Adrenal gland (tissue), 12 donors: ENCODE measurements around the gene THADA. TPM values are rescaled to one million over a fixed set of nuclear protein-coding genes. Genes with fewer than 3 reads are reported as not detected.

Source experiments
- DNase-seq, 7 donors: peaks; one replicate each; pipeline ENCODE4 v3.0.0-alpha.2; 2019 to 2020
- H3K27ac ChIP-seq, 5 donors: fragments of 200-600 bp; sonication (generic) in 4 of 5; 1 replicate in 3 of 5; 2 replicates in 2 of 5; pipeline versions ENCODE4 v1.5.1 to v1.8.0; 2016 to 2020; ENCODE audit warnings: mild to moderate bottlenecking in 1 of 5
- H3K27me3 ChIP-seq: fragments of 200-600 bp; 2 replicates; pipeline ENCODE4 v1.8.0; 2021
- H3K36me3 ChIP-seq, 2 donors: fragments of 200-600 bp; replicated peaks in 1 of 2; 1 replicate in 1 of 2; 2 replicates in 1 of 2; pipeline versions ENCODE4 v1.5.1 to v1.8.0; 2018 to 2022
- H3K4me1 ChIP-seq, 2 donors: fragments of 200-600 bp; replicated peaks in 1 of 2; 1 replicate in 1 of 2; 2 replicates in 1 of 2; pipeline versions ENCODE4 v1.5.1 to v1.8.0; 2018 to 2021
- H3K4me3 ChIP-seq, 4 donors: fragments of 200-600 bp; sonication (generic) in 3 of 4; one replicate each; pipeline ENCODE4 v1.5.1; 2016 to 2018
- H3K9me3 ChIP-seq, 3 donors: fragments of 200-600 bp; sonication (generic) in 1 of 3; replicated peaks in 1 of 3; 1 replicate in 2 of 3; 2 replicates in 1 of 3; pipeline versions ENCODE4 v1.5.1 to v1.8.0; 2016 to 2021
- CTCF ChIP-seq, 6 experiments: fragments of 450-650 bp in 4 of 6; fragments of 200-600 bp in 2 of 6; sonication (generic) in 1 of 6; IDR thresholded peaks; 1 replicate in 5 of 6; 2 replicates in 1 of 6; pipeline versions ENCODE4 v1.5.1 to v1.8.0; 2016 to 2021; ENCODE audit warnings: antibody characterized with exemption in 6 of 6, mild to moderate bottlenecking in 2 of 6, moderate library complexity in 1 of 6
- POLR2A ChIP-seq, 2 donors: fragments of 450-650 bp; IDR thresholded peaks; one replicate each; pipeline ENCODE4 v1.6.1; 2017; ENCODE audit warnings: antibody characterized with exemption in 2 of 2, mild to moderate bottlenecking in 2 of 2, moderate library complexity in 1 of 2
- WGBS, 4 donors: extraction: QIAGEN DNeasy Blood & Tissue Kit in 2 of 4; methylation state at CpG; one replicate each; pipeline versions ENCODE4 v1.1.5 to v1.1.7; 2013 to 2017; 5-methylcytosine and 5-hydroxymethylcytosine counted together
- intact Hi-C, 2 donors: fragments of 100-400 bp; cut with DNase I; formaldehyde crosslinking; loops; one replicate each; pipeline versions ENCODE4 v1.14.1 to v1.15.0; 2022 to 2023
- polyA plus RNA-seq, 3 donors: library from polyadenylated mRNA; stranded (reverse); fragments of 200-250 nt in 2 of 3; fragments of 350-450 nt in 1 of 3; fragmentation: Illumina TruSeq in 1 of 3; extraction: RNeasy Lipid Tissue Mini Kit (QIAGEN cat#74804) in 1 of 3; gene quantifications; one replicate each; pipeline ENCODE4 v1.2.3, GENCODE V29; 2013 to 2014
- total RNA-seq, 9 donors: library from RNA; depleted of rRNA in 4 of 9; stranded (reverse); fragments of >200 nt in 4 of 9; fragments of 120-200 nt in 1 of 9; fragmentation: NEBNext Ultra II Directional in 1 of 9; extraction: Animal tissue kit (Norgen Biotek cat#: 25700) in 1 of 9; gene quantifications; one replicate each; pipeline versions ENCODE4 v1.1.0 to v1.2.4, GENCODE V29; 2013 to 2023
- donor health status: healthy with polysubstance abuse.
- donor health status: Bipolar disorder and iron deficiency.
- donor health status: DM: yes; HTN: yes; CAD: no.
- donor health status: DM: no; HTN: no; CAD: no.
- donor health status: DM: no; HTN: no; CAD: no.
- donor health status: DM: yes; HTN: yes; CAD: no.

THADA gene
- total and polyA plus RNA-seq, 12 donors, result 14.1 to 38.4 (median 25.4) TPM

GRCh38 chr2:43225093-43225787, 370.6 kb downstream of the THADA start:
- 0% methylated on average over 1 to 74 of the region's 74 CpGs for WGBS, 4 donors
- TF ChIP-seq CTCF (IDR thresholded peaks at IDR 0.05) (peak in 1 of 6 experiments; percentile 9), POLR2A (IDR thresholded peaks at IDR 0.05) (peak in 1 of 2 donors; percentile 5)
- intact Hi-C loops, result loop anchor here (5.0 to 10.0 kb wide), 3 partner anchors 90 to 390 kb away; no protein-coding TSS in a partner anchor
- Histone ChIP-seq H3K27me3 (no peaks in the 10 kb centered on the region), H3K4me3 (peak overlapping the region; percentile 88 to 96 (median 90)), H3K4me1 (peaks cover 38 to 49% of the 10 kb centered on the region in 2 donors), H3K27ac (peak overlapping the region; percentile 98 to 100 (median 99)), H3K36me3 (peaks cover 0 to 39% of the 10 kb centered on the region in 2 donors), H3K9me3 (no peaks in the 10 kb centered on the region)
- peak; percentile 56 to 78 (median 66) for DNase-seq

GRCh38 chr2:43224571-43225092, 371.2 kb downstream of the THADA start:
- WGBS, 4 donors, result 0 to 1% (median 0%) methylated on average over 16 to 74 of the region's 74 CpGs

GRCh38 chr2:43224131-43224570, 371.7 kb downstream of the THADA start:
- intact Hi-C loops, result loop anchor here (10.0 kb wide), 2 partner anchors 89 to 389 kb away; no protein-coding TSS in a partner anchor

More at GRCh38 chr2:43224571-43225092, 371.2 kb downstream of the THADA start:
- peak overlapping the region; percentile 28 to 96 (median 88) for H3K4me3 ChIP-seq
- H3K27me3 ChIP-seq, result no peaks in the 10 kb centered on the region
- H3K27ac ChIP-seq, result peak overlapping the region; percentile 98 to 100 (median 99)
- peaks cover 40 to 51% of the 10 kb centered on the region in 2 donors for H3K4me1 ChIP-seq
- TF ChIP-seq CTCF (IDR thresholded peaks at IDR 0.05), result no peak
- no peak for TF ChIP-seq POLR2A (IDR thresholded peaks at IDR 0.05)
- peak in 1 of 7 donors; percentile 31 for DNase-seq
- intact Hi-C loops, result loop anchor here (5.0 to 10.0 kb wide), 3 partner anchors 90 to 390 kb away; no protein-coding TSS in a partner anchor
- peaks cover 0 to 38% of the 10 kb centered on the region in 2 donors for H3K36me3 ChIP-seq
- H3K9me3 ChIP-seq, result no peaks in the 10 kb centered on the region

More at GRCh38 chr2:43224131-43224570, 371.7 kb downstream of the THADA start:
- 0% methylated on average over 9 to 41 of the region's 41 CpGs for WGBS, 4 donors
- H3K4me3 ChIP-seq, result peak overlapping the region; percentile 28 to 96 (median 88)
- peak overlapping the region; percentile 45 to 100 (median 99) for H3K27ac ChIP-seq
- peaks cover 0 to 38% of the 10 kb centered on the region in 2 donors for H3K36me3 ChIP-seq
- TF ChIP-seq CTCF (IDR thresholded peaks at IDR 0.05) (peak in 4 of 6 experiments; percentile 10 to 27 (median 22)), POLR2A (IDR thresholded peaks at IDR 0.05) (peak in 1 of 2 donors; percentile 43)
- peaks cover 43 to 50% of the 10 kb centered on the region in 2 donors for H3K4me1 ChIP-seq
- no peaks in the 10 kb centered on the region for H3K27me3 ChIP-seq
- peak; percentile 68 to 84 (median 78) for DNase-seq
- H3K9me3 ChIP-seq, result no peaks in the 10 kb centered on the region
